ENCODE measurements around the gene GLCE.
"Not testable (repeated sequence)": the region's sequence is repeated elsewhere in the genome, so short reads cannot be mapped to it uniquely, and the experiment has no call there.

GLCE gene

GRCh38 chr15:69302087-69302486 is 141.7 kb downstream of the GLCE start:
- DNase-seq = not testable (repeated sequence)

- no peak for DNase-seq
Observed at GRCh38 chr15:69302929-69303328, 142.5 kb downstream of the GLCE start.

DNA sequence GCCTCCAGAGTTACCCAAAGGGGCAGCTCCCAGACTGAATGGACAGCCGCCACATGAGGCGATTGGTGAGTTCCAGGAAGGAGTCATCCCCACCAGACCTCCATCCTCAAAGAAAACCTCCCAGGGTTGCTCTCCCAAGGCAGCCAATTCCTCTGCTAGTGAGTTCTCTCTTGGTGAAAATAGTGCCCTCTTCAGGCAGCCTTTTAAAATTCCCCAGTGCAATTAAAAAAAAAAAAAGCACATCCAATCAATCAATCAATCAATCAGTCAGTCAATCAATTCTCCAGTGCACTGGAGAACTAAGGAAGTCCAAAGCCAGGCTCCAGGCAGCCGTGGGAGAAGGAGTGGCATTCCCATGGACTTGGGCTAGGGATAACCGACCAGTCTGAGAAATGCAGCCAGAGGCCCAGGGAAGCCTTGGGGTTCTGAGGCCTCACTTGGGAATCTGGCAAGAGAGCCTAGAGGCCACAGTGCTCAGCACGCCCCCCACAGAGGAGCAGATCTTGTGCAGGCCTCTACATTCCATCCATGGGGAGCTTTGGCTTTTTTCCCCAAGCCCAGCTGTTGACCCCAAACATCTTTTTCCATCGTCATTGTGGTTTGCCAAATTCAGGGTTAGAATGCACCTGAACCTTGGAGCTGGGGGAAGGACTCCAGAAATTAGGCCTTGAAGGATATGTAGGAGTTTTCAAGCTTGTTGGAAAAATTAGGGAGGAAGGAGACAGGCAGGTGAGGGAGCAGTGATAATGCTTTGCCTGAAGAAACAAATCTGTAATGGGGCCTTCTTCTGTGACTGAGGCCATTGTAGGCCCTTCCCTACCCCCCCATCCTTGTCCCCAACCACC is 143.1 kb downstream of the GLCE start:
- no peak for DNase-seq

DNA sequence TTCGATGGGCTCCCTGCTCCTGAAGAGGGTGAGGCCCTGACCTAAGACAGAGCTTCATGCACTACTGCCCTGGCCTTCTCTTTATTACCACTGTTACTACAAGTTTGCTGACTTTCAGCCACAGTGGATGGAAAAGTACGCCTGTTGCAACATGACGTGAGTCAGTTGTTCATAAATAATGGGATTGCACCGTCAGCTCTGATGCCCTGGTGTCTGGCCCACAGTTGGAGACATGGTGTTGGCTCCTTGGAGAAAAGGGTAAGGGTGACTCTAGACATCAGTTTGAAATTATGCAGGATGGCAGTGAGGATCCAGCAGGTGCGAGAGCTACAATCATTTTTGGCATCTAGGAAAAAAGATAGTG is 143.7 kb downstream of the GLCE start:
- no peak for DNase-seq

- no peak for DNase-seq
Observed at GRCh38 chr15:69305204-69305931, 144.9 kb downstream of the GLCE start.

DNA sequence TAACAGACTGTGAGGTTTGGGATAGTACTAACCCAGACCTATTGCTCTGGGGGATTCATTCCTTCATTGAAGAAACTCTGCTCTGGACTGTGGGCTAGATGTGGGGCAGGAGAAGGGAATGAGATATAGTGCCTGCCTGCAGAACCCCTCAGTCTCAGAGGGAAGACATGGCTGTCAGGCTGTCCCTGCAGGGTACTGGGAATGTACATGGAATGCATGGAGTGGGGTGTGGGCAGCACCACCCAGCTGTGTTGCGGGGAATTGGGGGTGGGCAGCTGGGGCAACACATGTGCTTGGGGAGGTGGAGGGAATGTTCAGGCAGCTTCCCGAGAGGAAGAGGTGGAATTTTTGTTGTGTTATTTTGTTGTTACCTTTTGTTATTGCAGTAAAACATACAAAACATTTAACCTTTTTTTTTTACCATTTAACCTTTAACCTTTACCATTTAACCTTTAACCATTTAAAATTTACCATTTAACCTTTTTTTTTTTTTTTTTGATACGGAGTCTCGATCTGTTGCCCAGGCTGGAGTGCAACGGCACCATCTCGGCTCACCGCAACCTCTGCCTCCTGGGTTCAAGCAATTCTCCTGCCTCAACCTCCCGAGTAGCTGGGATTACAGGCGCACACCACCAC is 145.6 kb downstream of the GLCE start:
- DNase-seq = no peak

GRCh38 chr15:69307939-69308338 is 147.5 kb downstream of the GLCE start:
- no peak for DNase-seq

GRCh38 chr15:69308949-69309348 is 148.5 kb downstream of the GLCE start:
- DNase-seq = no peak

GRCh38 chr15:69311319-69311721 is 150.9 kb downstream of the GLCE start:
- no peak for DNase-seq

DNA sequence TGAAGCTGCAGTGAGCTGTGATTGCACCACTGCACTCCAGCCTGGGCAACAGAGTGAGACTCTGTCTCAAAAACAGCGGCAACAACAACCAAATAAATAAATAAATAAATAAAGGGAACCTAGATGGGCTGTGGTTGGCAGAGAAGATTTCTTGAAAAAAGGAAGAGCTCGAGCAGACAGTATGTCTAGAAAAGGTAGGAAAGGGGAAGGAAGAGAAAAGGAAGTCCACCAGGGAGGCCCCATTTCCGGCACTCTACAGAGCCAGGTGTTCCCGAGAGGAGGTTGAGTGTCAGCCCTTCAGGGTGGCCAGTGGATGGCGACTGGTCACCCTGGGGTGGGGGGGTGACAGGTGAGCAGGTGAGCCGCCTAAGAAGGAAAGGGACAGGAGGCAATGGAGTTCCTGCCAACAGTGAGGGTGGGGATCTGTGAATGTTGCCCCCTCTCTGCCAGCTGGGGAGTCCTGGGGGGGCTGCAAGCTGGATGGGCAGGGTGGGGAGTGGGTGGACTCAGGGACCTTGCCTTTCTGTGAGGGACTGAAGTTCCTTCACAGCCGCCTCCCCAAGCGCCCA is 153.1 kb downstream of the GLCE start:
- no peak for DNase-seq

DNA sequence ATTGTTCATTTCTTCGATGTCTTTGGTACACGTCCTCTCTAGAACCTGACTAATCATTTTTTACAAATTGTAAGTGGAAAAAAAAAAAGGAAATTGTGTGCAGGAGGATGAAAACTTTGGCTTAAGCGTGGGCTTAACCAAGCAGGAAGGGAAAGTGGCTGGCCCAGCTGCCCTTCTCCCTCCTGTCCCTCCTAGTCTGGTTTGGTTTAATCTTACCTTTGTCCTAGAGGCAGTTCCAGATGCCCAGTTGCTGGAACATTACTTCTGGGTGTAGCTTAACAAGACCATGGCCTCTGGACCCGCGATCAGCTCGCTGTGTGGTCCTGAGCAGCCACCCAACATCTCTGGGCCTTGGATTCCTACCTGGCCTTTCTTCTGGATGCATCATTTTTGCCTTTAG is 153.7 kb downstream of the GLCE start:
- no peak for DNase-seq

DNA sequence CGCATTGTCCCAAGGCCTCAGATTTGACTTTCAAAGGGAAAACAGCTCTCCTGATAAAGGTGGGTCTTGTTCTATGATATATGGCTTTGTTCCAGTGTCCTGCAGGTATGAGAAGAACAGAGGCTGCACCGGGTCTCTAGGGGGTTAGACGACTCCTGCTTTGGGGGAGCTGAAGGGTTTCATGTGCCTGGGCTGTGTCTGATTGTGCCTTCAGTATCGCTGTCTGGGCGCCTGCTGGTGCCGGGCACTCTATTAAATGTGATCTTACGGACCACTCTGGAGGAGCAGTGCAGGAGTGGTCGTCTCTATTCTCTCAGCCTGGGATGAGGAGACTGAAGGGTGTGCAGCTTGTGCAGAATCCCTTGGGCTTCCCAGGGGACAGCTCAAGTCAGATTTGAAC is 154.3 kb downstream of the GLCE start:
- DNase-seq = no peak

- DNase-seq = no peak
Observed at GRCh38 chr15:69315402-69316110, 155.1 kb downstream of the GLCE start.

GRCh38 chr15:69316291-69316690 is 155.9 kb downstream of the GLCE start:
- no peak for DNase-seq

- DNase-seq = no peak
Observed at GRCh38 chr15:69317392-69317841, 157.0 kb downstream of the GLCE start.

DNA sequence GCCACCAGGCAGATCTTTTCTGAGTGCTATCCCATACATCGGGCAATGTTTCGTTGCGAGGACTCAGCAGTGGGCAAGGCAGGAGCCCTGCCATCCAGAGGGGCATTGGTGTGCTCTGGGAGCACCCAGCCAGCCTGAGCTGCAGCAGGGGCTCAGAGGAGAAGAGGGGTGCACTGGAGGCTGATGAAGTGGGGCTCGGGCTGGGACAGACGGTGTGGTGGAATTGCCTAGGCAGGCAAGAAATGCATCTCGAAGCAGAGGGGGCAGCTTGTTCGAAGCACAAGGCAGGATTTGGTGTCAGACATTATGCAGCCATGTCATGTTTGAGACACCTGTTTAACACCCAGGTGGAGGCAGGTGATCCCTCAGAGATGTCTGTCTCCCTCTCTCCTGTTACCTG is 157.6 kb downstream of the GLCE start:
- no peak for DNase-seq

- no peak for DNase-seq
Observed at GRCh38 chr15:69319384-69320375, 159.2 kb downstream of the GLCE start.

- DNase-seq = no peak
Observed at GRCh38 chr15:69320977-69321554, 160.6 kb downstream of the GLCE start.

Measured in right hindlimb (tissue), 1 donor.